Measurements from ENCODE around the gene ADGRD2. TPM values are rescaled to one million over a fixed set of nuclear protein-coding genes. Genes with fewer than 3 reads are reported as not detected.
A peak's percentile ranks its signal among the peaks of the same experiment; 100 is the strongest.

The ADGRD2 gene
- total and polyA plus RNA-seq, 2 of the 13 experiments (the other 11 are each of a cell fraction or from before 2014, with no cell fraction given): not detected

DNA sequence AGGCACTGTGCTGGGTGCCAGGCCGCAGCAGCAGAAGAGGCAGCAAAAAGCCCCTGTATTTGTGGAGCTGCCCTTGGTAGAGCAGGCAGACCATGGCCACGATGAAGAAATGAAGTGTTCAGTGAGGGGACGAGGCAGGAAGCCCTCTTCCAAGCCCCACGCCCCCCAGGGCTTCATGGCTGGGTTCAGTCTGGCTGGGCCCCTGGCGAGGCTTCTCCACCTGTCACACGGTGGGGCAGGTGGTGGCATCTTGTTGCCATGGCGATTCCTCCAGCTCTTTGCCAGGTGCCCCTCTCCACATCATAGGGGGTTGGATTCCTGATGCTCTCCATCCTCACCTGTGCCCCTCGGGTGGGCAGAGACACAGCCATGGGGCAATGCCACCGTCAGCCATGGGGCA, 21.5 kb downstream of the ADGRD2 start (continued):
- TF ChIP-seq, protein P1, sequence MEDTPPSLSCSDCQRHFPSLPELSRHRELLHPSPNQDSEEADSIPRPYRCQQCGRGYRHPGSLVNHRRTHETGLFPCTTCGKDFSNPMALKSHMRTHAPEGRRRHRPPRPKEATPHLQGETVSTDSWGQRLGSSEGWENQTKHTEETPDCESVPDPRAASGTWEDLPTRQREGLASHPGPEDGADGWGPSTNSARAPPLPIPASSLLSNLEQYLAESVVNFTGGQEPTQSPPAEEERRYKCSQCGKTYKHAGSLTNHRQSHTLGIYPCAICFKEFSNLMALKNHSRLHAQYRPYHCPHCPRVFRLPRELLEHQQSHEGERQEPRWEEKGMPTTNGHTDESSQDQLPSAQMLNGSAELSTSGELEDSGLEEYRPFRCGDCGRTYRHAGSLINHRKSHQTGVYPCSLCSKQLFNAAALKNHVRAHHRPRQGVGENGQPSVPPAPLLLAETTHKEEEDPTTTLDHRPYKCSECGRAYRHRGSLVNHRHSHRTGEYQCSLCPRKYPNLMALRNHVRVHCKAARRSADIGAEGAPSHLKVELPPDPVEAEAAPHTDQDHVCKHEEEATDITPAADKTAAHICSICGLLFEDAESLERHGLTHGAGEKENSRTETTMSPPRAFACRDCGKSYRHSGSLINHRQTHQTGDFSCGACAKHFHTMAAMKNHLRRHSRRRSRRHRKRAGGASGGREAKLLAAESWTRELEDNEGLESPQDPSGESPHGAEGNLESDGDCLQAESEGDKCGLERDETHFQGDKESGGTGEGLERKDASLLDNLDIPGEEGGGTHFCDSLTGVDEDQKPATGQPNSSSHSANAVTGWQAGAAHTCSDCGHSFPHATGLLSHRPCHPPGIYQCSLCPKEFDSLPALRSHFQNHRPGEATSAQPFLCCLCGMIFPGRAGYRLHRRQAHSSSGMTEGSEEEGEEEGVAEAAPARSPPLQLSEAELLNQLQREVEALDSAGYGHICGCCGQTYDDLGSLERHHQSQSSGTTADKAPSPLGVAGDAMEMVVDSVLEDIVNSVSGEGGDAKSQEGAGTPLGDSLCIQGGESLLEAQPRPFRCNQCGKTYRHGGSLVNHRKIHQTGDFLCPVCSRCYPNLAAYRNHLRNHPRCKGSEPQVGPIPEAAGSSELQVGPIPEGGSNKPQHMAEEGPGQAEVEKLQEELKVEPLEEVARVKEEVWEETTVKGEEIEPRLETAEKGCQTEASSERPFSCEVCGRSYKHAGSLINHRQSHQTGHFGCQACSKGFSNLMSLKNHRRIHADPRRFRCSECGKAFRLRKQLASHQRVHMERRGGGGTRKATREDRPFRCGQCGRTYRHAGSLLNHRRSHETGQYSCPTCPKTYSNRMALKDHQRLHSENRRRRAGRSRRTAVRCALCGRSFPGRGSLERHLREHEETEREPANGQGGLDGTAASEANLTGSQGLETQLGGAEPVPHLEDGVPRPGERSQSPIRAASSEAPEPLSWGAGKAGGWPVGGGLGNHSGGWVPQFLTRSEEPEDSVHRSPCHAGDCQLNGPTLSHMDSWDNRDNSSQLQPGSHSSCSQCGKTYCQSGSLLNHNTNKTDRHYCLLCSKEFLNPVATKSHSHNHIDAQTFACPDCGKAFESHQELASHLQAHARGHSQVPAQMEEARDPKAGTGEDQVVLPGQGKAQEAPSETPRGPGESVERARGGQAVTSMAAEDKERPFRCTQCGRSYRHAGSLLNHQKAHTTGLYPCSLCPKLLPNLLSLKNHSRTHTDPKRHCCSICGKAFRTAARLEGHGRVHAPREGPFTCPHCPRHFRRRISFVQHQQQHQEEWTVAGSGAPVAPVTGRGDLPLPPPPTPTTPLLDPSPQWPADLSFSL (CRISPR knock-in tag; IDR thresholded peaks at IDR 0.05): no peak

DNA sequence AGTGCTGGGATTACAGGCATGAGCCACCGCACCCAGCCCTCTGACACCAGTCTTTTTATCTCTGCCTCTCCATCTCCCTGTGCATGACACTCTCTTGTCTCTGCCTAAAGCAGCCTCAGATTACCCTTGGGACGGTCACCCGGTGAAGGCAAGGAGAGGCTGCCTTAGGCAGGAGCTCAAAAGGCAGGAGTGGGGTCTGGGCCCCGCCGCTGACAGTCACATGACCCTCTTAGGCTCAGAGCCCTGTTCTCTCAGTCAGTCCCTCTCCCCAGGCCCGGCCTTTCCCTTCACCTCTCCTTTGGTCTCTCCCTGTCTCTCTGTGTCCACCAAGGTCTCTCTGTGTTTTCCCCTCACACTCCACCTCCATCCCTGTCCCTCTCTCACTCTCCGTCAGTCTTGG, 22.5 kb downstream of the ADGRD2 start:
- FAIRE-seq (no peak), ATAC-seq (no peak; the same call in 2 of the 3 replicates), DNase-seq (ENCODE audit: low spot score) (no peak)
- H2AFZ ChIP-seq (ENCODE audit: low read length): no peak overlapping the region
- no peak overlapping the region for H3K4me2 ChIP-seq (ENCODE audit: low read depth, low read length)
- no peak overlapping the region for H3K27ac ChIP-seq (ENCODE audit: extremely low read length, insufficient read depth, low read length)
- no peaks in the 10 kb centered on the region for H3K9me3 ChIP-seq (ENCODE audit: low read length)
- H3K36me3 ChIP-seq (replicated peaks in 1 of 2; ENCODE audit: control insufficient read depth in 1 of 2, insufficient read depth in 2 of 2, low read length in 2 of 2): no peaks in the 10 kb centered on the region
- TF ChIP-seq, protein P2, sequence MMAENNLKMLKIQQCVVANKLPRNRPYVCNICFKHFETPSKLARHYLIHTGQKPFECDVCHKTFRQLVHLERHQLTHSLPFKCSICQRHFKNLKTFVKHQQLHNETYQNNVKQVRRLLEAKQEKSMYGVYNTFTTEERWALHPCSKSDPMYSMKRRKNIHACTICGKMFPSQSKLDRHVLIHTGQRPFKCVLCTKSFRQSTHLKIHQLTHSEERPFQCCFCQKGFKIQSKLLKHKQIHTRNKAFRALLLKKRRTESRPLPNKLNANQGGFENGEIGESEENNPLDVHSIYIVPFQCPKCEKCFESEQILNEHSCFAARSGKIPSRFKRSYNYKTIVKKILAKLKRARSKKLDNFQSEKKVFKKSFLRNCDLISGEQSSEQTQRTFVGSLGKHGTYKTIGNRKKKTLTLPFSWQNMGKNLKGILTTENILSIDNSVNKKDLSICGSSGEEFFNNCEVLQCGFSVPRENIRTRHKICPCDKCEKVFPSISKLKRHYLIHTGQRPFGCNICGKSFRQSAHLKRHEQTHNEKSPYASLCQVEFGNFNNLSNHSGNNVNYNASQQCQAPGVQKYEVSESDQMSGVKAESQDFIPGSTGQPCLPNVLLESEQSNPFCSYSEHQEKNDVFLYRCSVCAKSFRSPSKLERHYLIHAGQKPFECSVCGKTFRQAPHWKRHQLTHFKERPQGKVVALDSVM (CRISPR knock-in tag; IDR thresholded peaks at IDR 0.05): 0 out of 2 replicates have a peak, but pooled peaks have one; percentile 18
- no peak for TF ChIP-seq ZZZ3 (CRISPR knock-in tag; IDR thresholded peaks at IDR 0.05; ENCODE audit: borderline replicate concordance)
- TF ChIP-seq ZBTB43 (CRISPR knock-in tag; conservative IDR thresholded peaks at IDR 0.05): no peak
- no peak overlapping the region for H3K4me3 ChIP-seq (replicated peaks in 1 of 3; ENCODE audit: insufficient read depth in 1 of 3, low read depth in 2 of 3, low read length in 3 of 3)
- peaks cover 17 to 92% of the 10 kb centered on the region in 2 experiments for H3K27me3 ChIP-seq (ENCODE audit: control insufficient read depth in 1 of 2, insufficient read depth in 2 of 2, low read length in 2 of 2)
- no peak overlapping the region for H3K9ac ChIP-seq (ENCODE audit: insufficient read depth, low read depth, low read length)
- H3K4me1 ChIP-seq (ENCODE audit: insufficient read depth, low read length): peaks cover 27% of the 10 kb centered on the region
- ChIA-PET POLR2A (no interaction called here), CTCF (ENCODE audit: low intra/inter-chr PET ratio, low total read pairs) (no interaction called here)
- BruUV-seq (replicated peaks): no TSS peak
- WGBS (ENCODE audit: low lambda C conversion rate): 18% methylated on average over 7 of the region's 7 CpGs
- H3K79me2 ChIP-seq (ENCODE audit: insufficient read depth, low read length): no peaks in the 10 kb centered on the region
- no peaks in the 10 kb centered on the region for H4K20me1 ChIP-seq (ENCODE audit: insufficient read depth, low read length)
- intact Hi-C loops (cut with micrococcal nuclease; ENCODE audit: unreplicated experiment): no loop called here
- in situ Hi-C loops (cut with HindIII; ENCODE audit: extremely low pct_ligation_motif_present, low pct_unique_long_range_greater_than_20kb): no loop called here

All from HepG2 (cell line).